GM13976 (cell line): ENCODE measurements around the gene KLHL26.
A peak's percentile ranks its signal among the peaks of the same experiment; 100 is the strongest.

Experiments
- DNase-seq: peaks from one replicate; pipeline ENCODE4 v3.0.0; 2012; ENCODE audit warnings: low spot score
- in situ Hi-C: fragments of 300-500 bp; cut with MboI; formaldehyde crosslinking; loops from one replicate; pipeline ENCODE4 v1.12.0; 2022; ENCODE audit warnings: low sequenced_read_pairs, mixed read lengths, inconsistent platforms; ENCODE audit not compliant: unreplicated experiment
- TF ChIP-seq, protein P1 (sequence below): IDR thresholded peaks from 2 replicates; pipeline ENCODE4 v1.5.1; 2012; ENCODE audit warnings: borderline replicate concordance, mild to moderate bottlenecking; ENCODE audit not compliant: insufficient read depth; ENCODE audit errors: extremely low read depth, missing control alignments, control extremely low read depth

KLHL26 gene

GRCh38 chr19:18685597-18686190 lies 48.9 kb downstream of the KLHL26 start:
- DNase-seq = no peak
- TF ChIP-seq, protein P1, sequence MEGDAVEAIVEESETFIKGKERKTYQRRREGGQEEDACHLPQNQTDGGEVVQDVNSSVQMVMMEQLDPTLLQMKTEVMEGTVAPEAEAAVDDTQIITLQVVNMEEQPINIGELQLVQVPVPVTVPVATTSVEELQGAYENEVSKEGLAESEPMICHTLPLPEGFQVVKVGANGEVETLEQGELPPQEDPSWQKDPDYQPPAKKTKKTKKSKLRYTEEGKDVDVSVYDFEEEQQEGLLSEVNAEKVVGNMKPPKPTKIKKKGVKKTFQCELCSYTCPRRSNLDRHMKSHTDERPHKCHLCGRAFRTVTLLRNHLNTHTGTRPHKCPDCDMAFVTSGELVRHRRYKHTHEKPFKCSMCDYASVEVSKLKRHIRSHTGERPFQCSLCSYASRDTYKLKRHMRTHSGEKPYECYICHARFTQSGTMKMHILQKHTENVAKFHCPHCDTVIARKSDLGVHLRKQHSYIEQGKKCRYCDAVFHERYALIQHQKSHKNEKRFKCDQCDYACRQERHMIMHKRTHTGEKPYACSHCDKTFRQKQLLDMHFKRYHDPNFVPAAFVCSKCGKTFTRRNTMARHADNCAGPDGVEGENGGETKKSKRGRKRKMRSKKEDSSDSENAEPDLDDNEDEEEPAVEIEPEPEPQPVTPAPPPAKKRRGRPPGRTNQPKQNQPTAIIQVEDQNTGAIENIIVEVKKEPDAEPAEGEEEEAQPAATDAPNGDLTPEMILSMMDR = no peak
- in situ Hi-C loops = no loop called here

GRCh38 chr19:18687740-18688465 lies 51.1 kb downstream of the KLHL26 start:
- TF ChIP-seq, protein P1 = no peak
- DNase-seq = no peak
- in situ Hi-C loops = no loop called here

DNA sequence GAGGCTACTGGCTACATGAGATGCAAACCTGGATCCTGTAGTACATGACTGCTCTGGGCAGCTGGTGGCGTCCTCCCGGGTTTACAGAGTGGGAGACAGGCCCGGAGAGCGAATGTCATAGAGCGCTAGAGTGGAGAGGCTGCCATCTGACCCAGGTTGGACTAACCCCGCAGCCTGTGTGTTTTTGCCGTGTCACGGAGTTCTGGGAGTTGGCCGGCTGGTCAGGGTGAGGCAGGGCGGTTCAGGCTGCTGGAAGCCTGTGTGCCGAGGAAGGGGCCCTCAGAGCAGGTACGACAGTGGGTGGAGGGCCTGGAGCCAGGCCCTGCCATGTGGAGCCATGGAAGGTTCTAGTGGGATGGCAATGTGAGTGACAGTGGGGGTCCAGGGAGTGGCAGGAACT lies 59.2 kb downstream of the KLHL26 start:
- in situ Hi-C loops = no loop called here
- DNase-seq = no peak
- TF ChIP-seq, protein P1 = no peak

GRCh38 chr19:18697680-18698079 lies 60.9 kb downstream of the KLHL26 start:
- TF ChIP-seq, protein P1 = no peak
- in situ Hi-C loops = no loop called here
- peak; percentile 11 for DNase-seq

DNA sequence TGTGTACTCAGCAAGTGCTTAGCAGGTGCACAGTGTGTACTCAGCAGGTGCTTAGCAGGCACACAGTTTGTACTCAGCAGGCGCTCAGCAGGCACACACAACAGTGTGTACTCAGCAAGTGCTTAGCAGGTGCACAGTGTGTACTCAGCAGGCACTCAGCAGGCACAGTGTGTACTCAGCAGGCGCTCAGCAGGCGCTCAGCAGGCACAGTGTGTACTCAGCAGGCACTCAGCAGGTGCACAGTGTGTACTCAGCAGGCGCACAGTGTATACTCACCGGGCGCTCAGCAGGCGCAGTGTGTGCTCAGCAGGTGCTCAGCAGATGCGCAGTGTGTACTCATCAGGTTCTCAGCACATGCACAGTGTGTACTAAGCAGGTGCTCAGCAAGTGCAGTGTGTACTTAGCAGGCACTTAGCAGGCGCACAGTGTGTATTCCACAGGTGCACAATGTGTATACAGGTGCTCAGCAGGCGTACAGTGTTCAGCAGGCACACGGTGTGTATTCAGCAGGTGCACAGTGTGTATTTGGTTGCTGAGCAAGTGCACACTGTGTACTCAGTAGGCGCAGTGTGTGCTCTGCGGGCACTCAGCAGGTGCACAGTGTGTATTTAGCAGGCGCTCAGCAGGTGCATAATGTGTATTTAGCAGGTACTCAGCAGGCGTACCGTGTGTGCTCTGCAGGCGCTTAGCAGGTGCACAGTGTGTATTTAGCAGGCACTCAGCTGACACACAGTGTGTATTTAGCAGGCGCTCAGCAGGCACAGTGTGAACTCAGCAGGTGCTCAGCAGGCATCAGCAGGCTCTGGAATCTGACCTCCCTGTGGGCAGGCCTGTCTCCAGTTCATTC lies 61.7 kb downstream of the KLHL26 start:
- TF ChIP-seq, protein P1 = no peak
- DNase-seq = no peak
- in situ Hi-C loops = no loop called here

- TF ChIP-seq, protein P1 = no peak
- DNase-seq = no peak
- in situ Hi-C loops = no loop called here
Measured at GRCh38 chr19:18699403-18700054, 62.7 kb downstream of the KLHL26 start.
